Psoas muscle (tissue), 8 donors: ENCODE data around the gene B3GNT8. TPM values are rescaled to one million over a fixed set of nuclear protein-coding genes. Genes with fewer than 3 reads are reported as not detected.

Experiments
- ATAC-seq, 4 donors: fragments of 200-7000 bp; cut with Tn5 transposase; one replicate each; pipeline ENCODE4 v1.9.1; 2020; ENCODE audit warnings: moderate library complexity in 3 of 4, mild to moderate bottlenecking in 2 of 4
- DNase-seq, 2 donors: peaks; one replicate each; pipeline ENCODE4 v3.0.0-alpha.2; 2020
- H3K27ac ChIP-seq: fragments of 200-600 bp; one replicate; pipeline ENCODE4 v1.8.0; 2022
- H3K27me3 ChIP-seq, 3 donors: fragments of 200-600 bp in 1 of 3; one replicate each; pipeline versions ENCODE4 v1.6.1 to v1.8.0; 2013 to 2022; ENCODE audit warnings: low read length in 2 of 3, mild to moderate bottlenecking in 2 of 3, moderate library complexity in 1 of 3; ENCODE audit not compliant: insufficient read depth in 3 of 3
- H3K36me3 ChIP-seq, 2 donors: fragments of 200-600 bp in 1 of 2; one replicate each; pipeline versions ENCODE4 v1.6.1 to v1.8.0; 2013 to 2022; ENCODE audit warnings: low read depth in 1 of 2, mild to moderate bottlenecking in 1 of 2, moderate library complexity in 1 of 2; ENCODE audit not compliant: insufficient read depth in 1 of 2
- H3K4me1 ChIP-seq: fragments of 200-600 bp; one replicate; pipeline ENCODE4 v1.8.0; 2022
- H3K4me3 ChIP-seq: fragments of 200-600 bp; one replicate; pipeline ENCODE4 v1.8.0; 2022; ENCODE audit warnings: mild to moderate bottlenecking
- H3K9me3 ChIP-seq: fragments of 200-600 bp; one replicate; pipeline ENCODE4 v1.8.0; 2022
- CTCF ChIP-seq: fragments of 200-600 bp; IDR thresholded peaks from one replicate; pipeline ENCODE4 v1.8.0; 2022; ENCODE audit warnings: antibody characterized with exemption
- WGBS, 3 donors: extraction: QIAGEN DNeasy Blood & Tissue Kit; methylation state at CpG; one replicate each; pipeline versions ENCODE4 v1.1.6 to v1.1.7; 2013; 5-methylcytosine and 5-hydroxymethylcytosine counted together
- intact Hi-C, 2 donors: fragments of 100-400 bp; cut with DNase I; formaldehyde crosslinking; loops; one replicate each; pipeline versions ENCODE4 v1.11.0 to v1.14.2; 2022
- polyA plus RNA-seq, 3 donors: library from polyadenylated mRNA; stranded (reverse); fragments of 200-250 nt; gene quantifications; one replicate each; pipeline ENCODE4 v1.2.3, GENCODE V29; 2013
- total RNA-seq, 4 donors: library from RNA; stranded (reverse); fragmentation: NEBNext Ultra II Directional in 2 of 4; extraction: Animal tissue kit (Norgen Biotek cat#: 25700) in 2 of 4; gene quantifications; one replicate each; pipeline versions ENCODE4 v1.2.1 to v1.2.4, GENCODE V29; 2021 to 2023
- donor health status: healthy with polysubstance abuse.
- donor health status: DM: no; HTN: no; CAD: no; lungs with moderate emphysema.
- donor health status: Bipolar disorder and iron deficiency.
- donor health status: healthy.
- donor health status: DM: yes; HTN: yes; CAD: no.
- donor health status: DM: no; HTN: no; CAD: no.
- donor health status: DM: no; HTN: no; CAD: no.
- donor health status: DM: yes; HTN: yes; CAD: no.

B3GNT8 gene
- total and polyA plus RNA-seq, 7 donors: 0.55 to 1.9 (median 0.96) TPM

- Histone ChIP-seq H3K9me3 (no peaks in the 10 kb centered on the region), H3K36me3 (peaks cover 3 to 63% of the 10 kb centered on the region in 2 donors), H3K27ac (peak overlapping the region; percentile 72), H3K4me3 (peak overlapping the region; percentile 64), H3K4me1 (peaks cover 17% of the 10 kb centered on the region), H3K27me3 (no peaks in the 10 kb centered on the region)
- ATAC-seq: peak in 1 of 4 donors; percentile 2
- intact Hi-C loops: loop anchor here in 1 of 2 donors (5.0 kb wide), 2 partner anchors 46 to 106 kb away; no protein-coding TSS in a partner anchor
- DNase-seq: peak in 1 of 2 donors; percentile 41
- 18 to 34% (median 33%) methylated on average over 23 of the region's 23 CpGs for WGBS, 3 donors
- TF ChIP-seq CTCF: no peak
Measured at GRCh38 chr19:41427647-41428480, 690 bp upstream of the B3GNT8 start.

DNA sequence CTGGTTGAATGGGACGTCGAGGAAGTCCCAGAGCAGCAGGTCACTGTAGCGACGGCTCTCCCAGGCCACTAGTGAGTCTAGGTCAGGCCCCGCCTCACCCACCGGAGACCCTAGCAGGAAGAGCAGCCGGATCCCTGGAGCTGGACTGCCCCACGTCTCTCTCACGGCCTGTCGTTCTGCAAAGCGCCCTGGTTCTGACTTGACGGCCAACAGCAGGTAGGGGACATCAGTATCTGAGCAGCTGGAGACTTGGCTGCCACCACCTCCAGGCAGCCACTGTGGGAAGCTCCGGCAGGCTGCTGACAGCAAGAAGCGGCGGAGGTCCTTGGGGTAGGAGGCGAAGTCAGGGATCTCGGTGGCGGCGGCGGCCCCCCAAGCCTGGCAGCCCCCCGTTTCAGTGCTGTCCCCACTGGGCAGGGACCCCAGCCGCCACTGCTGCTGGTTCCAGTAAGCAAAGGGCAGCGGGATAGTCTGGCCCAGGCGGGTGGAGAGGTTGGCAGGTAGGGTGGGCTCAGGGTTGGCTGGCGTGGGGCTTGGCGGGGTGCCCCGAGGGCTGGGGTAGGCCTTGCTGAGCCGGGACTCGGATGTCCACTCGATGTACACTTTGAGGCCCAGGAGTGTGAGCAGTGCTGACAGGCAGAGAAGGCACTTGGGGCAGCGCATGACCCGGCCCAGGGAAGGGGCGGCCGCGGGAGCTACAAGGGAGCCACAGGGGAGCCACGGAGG, 895 bp downstream of the B3GNT8 start:
- TF ChIP-seq CTCF: no peak
- intact Hi-C loops: loop anchor here in 1 of 2 donors (5.0 kb wide), 2 partner anchors 44 to 104 kb away; no protein-coding TSS in a partner anchor
- DNase-seq (no peak), ATAC-seq (no peak)
- WGBS, 3 donors: 74 to 80% (median 76%) methylated on average over 33 to 36 of the region's 36 CpGs
- Histone ChIP-seq H3K27me3 (no peaks in the 10 kb centered on the region), H3K4me3 (peak overlapping the region; percentile 64), H3K4me1 (peaks cover 7% of the 10 kb centered on the region), H3K27ac (peak overlapping the region; percentile 72), H3K9me3 (no peaks in the 10 kb centered on the region), H3K36me3 (peaks cover 6 to 68% of the 10 kb centered on the region in 2 donors)

DNA sequence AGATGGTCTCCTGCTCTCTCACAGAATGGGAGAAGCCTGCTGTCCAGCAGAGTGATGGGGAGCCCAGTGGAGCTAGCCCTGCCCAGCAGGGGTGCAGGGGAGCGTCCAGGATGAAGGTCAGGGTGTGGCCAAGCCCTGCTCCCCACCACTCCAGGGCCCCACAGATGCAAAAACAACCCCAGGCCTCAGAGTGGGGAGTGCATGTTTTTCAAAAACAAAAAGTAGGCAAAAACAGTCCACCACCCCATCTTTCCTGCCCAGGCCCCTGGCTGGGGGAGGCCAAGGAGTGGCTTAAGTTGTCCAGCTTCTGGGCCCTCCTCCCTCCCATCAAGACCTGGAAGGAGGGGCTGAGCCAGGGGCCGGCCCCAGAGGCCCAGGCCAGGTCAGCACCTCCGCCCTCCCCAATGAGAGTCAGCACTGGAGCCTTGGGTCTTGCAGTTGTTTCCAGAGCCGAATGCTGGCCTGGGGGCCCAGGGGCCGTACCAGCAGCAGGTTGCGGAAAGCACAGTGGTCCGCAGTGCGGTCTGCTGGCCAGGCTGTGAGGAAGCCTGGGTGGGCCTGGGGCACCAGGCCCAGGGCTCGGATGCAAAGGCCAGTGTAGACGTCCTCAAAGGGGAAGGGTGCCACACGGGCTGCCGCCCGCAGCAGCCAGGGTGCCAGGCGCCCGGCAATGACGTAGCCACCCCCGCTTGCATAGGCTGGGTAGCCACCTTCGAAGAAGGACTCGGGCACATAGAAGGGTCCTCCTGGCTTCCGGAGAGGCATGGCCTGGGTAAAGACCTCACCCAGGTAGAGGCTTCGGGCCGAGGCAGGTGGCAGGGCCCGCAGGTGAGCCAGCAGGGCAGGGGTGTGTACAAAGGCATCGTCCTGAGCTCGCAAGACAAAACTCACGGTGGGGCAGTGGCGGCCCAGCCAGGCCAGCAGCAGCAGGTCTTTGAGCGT, 1.7 kb downstream of the B3GNT8 start:
- no peak overlapping the region for H3K27ac ChIP-seq
- WGBS, 3 donors: 86 to 91% (median 90%) methylated on average over 21 to 28 of the region's 28 CpGs
- DNase-seq (no peak), ATAC-seq (no peak)
- H3K36me3 ChIP-seq: peaks cover 9 to 75% of the 10 kb centered on the region in 2 donors
- H3K4me3 ChIP-seq: no peak overlapping the region
- TF ChIP-seq CTCF: no peak
- no peaks in the 10 kb centered on the region for H3K9me3 ChIP-seq
- H3K27me3 ChIP-seq: no peaks in the 10 kb centered on the region
- H3K4me1 ChIP-seq: no peaks in the 10 kb centered on the region
- intact Hi-C loops: loop anchor here in 1 of 2 donors (5.0 kb wide), 2 partner anchors 43 to 103 kb away; no protein-coding TSS in a partner anchor
